Activated naive CD4-positive, alpha-beta T cell treated with anti-CD3 and anti-CD28 coated beads, Interleukin-2, amount 50 U/mL, for 24 hours (primary cell): ENCODE results near the gene IQGAP1.
"Not testable (repeated sequence)": the region's sequence is repeated elsewhere in the genome, so short reads cannot be mapped to it uniquely, and the experiment has no call there.

ENCODE experiments used
- H3K27ac Mint-ChIP-seq: one replicate; pipeline ENCODE4 v1.8.0; 2021; ENCODE audit warnings: mild to moderate bottlenecking, mixed read lengths
- H3K27me3 Mint-ChIP-seq: one replicate; pipeline ENCODE4 v1.8.0; 2021; ENCODE audit warnings: mixed read lengths
- H3K36me3 Mint-ChIP-seq: one replicate; pipeline ENCODE4 v1.8.0; 2021; ENCODE audit warnings: mixed read lengths
- H3K4me1 Mint-ChIP-seq: one replicate; pipeline ENCODE4 v1.8.0; 2021; ENCODE audit warnings: mixed read lengths
- H3K4me3 Mint-ChIP-seq: one replicate; pipeline ENCODE4 v1.8.0; 2021; ENCODE audit warnings: mild to moderate bottlenecking, mixed read lengths
- H3K9me3 Mint-ChIP-seq: one replicate; pipeline ENCODE4 v1.8.0; 2021; ENCODE audit warnings: mixed read lengths

The IQGAP1 gene

DNA sequence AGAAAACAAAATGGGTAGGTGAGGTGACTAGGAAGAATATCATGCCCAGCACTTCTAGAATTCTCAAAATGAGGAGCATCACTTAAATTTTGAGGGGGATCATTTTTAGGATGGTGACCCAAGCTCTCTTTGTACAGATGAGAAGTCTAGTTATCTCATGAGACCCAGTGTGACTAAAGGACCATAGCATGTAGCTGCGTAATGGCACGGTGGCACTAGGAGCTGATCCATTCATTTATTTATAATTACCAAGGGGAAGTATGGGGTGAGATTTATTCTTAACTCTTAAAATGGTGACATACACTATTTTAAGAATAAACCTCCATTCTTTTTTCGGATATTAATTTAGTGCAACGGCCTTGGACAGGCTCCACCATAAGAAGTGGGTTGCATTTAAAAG, 8.3 kb downstream of the IQGAP1 start:
- Mint-ChIP-seq H3K27ac (peak overlapping the region; percentile 78), H3K4me1 (peaks cover 78% of the 10 kb centered on the region), H3K9me3 (no peaks in the 10 kb centered on the region), H3K36me3 (peaks cover 11% of the 10 kb centered on the region), H3K4me3 (no peak overlapping the region), H3K27me3 (no peaks in the 10 kb centered on the region)

- Mint-ChIP-seq H3K27ac (peak overlapping the region; percentile 96), H3K4me3 (peak overlapping the region; percentile 82), H3K4me1 (peaks cover 80% of the 10 kb centered on the region), H3K9me3 (no peaks in the 10 kb centered on the region), H3K27me3 (no peaks in the 10 kb centered on the region), H3K36me3 (peaks cover 7% of the 10 kb centered on the region)
These were observed 12.1 kb downstream of the IQGAP1 start for GRCh38 chr15:90400005-90400758.

DNA sequence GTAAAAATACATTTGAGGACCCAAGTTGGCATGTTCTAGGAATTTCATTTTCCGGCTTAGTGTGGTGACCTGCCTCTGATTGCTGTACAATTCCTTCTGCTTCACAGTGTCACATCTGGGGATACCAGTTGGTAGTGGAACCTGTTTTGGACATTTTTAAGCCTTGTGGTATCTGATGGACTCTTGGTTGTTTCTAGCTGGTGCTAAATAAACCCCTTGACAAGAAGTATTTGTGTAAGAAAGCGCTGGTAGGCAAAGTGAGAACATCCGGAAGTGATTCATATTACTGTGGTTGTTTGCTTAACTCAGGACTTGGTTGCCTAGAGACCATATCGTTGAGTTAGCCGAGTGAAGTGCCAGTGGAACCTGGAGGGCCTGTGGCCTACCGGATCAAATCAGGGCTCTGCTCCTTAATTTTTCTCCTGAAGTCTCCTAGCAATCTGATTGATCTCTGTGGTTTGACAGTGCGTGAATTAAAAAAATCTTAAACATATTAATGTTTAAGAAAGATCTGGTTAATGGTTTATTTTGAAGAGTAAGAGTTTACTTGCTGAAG, 12.8 kb downstream of the IQGAP1 start:
- peak overlapping the region; percentile 96 for H3K27ac Mint-ChIP-seq
- H3K4me3 Mint-ChIP-seq: peak overlapping the region; percentile 82
- H3K9me3 Mint-ChIP-seq: no peaks in the 10 kb centered on the region
- no peaks in the 10 kb centered on the region for H3K27me3 Mint-ChIP-seq
- H3K36me3 Mint-ChIP-seq: peaks cover 7% of the 10 kb centered on the region
- peaks cover 76% of the 10 kb centered on the region for H3K4me1 Mint-ChIP-seq

DNA sequence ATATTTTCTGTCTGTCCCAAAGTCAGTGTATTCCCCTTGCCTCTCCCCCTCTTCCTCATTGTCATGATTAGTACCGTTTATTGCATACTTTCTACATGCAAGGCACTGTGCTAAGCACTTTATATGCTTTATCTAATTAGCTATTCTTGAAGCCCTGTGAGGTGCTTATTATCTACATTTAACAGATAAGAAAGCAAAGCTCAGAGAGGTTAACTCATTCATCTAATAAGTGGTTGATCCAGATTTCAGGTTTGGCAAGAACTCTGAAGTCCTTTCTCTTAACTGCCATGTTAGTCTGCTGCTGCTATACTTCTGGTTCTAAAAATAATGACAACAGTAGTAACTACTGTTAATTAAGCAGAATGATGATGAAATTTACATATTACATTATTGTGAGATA, 13.5 kb downstream of the IQGAP1 start:
- H3K27ac Mint-ChIP-seq: peak overlapping the region; percentile 96
- peaks cover 7% of the 10 kb centered on the region for H3K36me3 Mint-ChIP-seq
- H3K4me3 Mint-ChIP-seq: peak overlapping the region; percentile 82
- H3K27me3 Mint-ChIP-seq: no peaks in the 10 kb centered on the region
- no peaks in the 10 kb centered on the region for H3K9me3 Mint-ChIP-seq
- H3K4me1 Mint-ChIP-seq: peaks cover 73% of the 10 kb centered on the region

- H3K36me3 Mint-ChIP-seq: peaks cover 9% of the 10 kb centered on the region
- H3K9me3 Mint-ChIP-seq: no peaks in the 10 kb centered on the region
- H3K4me1 Mint-ChIP-seq: peaks cover 73% of the 10 kb centered on the region
- H3K27ac Mint-ChIP-seq: peak overlapping the region; percentile 96
- peak overlapping the region; percentile 45 for H3K4me3 Mint-ChIP-seq
- no peaks in the 10 kb centered on the region for H3K27me3 Mint-ChIP-seq
These were observed 14.2 kb downstream of the IQGAP1 start for GRCh38 chr15:90402223-90402622.

- Mint-ChIP-seq H3K4me3 (peak overlapping the region; percentile 45), H3K27ac (peak overlapping the region; percentile 96), H3K27me3 (no peaks in the 10 kb centered on the region), H3K4me1 (peaks cover 77% of the 10 kb centered on the region), H3K36me3 (peaks cover 9% of the 10 kb centered on the region), H3K9me3 (no peaks in the 10 kb centered on the region)
These were observed 14.7 kb downstream of the IQGAP1 start for GRCh38 chr15:90402767-90403166.

DNA sequence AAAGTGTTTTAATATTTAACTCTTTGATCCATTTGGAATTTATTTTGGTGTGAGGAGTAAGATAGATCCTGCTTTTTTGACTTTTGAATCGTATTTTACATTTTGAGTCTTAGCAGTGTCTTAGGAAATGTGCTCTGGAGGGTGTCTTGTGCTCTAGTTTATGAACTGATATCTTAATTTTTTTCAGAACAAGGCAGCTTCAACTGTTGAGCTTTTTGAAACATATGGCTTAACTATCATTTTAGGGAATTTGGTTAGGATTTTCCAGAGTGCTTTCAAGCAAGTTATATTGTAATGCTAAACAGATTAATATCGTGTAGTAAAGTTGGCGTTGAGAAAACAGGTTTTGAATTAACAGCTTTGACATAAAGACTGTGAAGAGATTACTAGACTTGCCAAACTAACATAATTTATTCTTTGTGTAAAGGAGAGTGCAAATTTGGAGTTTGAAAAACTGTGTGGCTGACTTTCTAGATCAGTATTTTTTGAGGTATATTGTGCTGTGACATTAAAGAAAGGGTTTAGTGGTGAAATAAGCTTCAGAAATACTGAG, 17.1 kb downstream of the IQGAP1 start:
- Mint-ChIP-seq H3K36me3 (peaks cover 14% of the 10 kb centered on the region), H3K27me3 (no peaks in the 10 kb centered on the region), H3K9me3 (no peaks in the 10 kb centered on the region), H3K4me1 (peaks cover 83% of the 10 kb centered on the region), H3K4me3 (no peak overlapping the region), H3K27ac (no peak overlapping the region)

- Mint-ChIP-seq H3K4me3 (no peak overlapping the region), H3K36me3 (peaks cover 14% of the 10 kb centered on the region), H3K9me3 (no peaks in the 10 kb centered on the region), H3K27ac (no peak overlapping the region), H3K27me3 (no peaks in the 10 kb centered on the region), H3K4me1 (peaks cover 78% of the 10 kb centered on the region)
These were observed 19.3 kb downstream of the IQGAP1 start for GRCh38 chr15:90407336-90407735.

GRCh38 chr15:90407871-90408317, 19.9 kb downstream of the IQGAP1 start:
- H3K4me3 Mint-ChIP-seq: peak overlapping the region; percentile 2
- no peaks in the 10 kb centered on the region for H3K27me3 Mint-ChIP-seq
- peak overlapping the region; percentile 61 for H3K27ac Mint-ChIP-seq
- peaks cover 14% of the 10 kb centered on the region for H3K36me3 Mint-ChIP-seq
- H3K4me1 Mint-ChIP-seq: peaks cover 78% of the 10 kb centered on the region
- no peaks in the 10 kb centered on the region for H3K9me3 Mint-ChIP-seq

DNA sequence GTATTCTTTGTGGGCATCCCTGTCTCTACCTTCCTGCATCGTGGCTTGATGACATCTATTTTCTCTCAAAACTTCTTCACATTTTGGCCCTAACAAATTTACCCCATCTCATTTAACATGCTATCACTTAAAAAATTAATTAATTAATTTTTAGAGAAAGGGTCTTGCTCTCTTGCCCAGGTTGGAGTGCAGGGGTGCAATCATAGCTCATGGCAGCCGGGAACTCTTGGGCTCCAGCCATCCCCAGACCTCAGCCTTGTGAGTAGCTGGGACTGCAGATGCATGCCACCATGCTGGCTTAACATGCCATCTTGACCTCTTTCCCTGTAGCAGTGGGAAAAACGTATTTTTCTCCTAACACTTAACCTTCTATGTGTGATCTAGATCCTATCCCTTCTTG, 20.6 kb downstream of the IQGAP1 start:
- peaks cover 14% of the 10 kb centered on the region for H3K36me3 Mint-ChIP-seq
- H3K27me3 Mint-ChIP-seq: no peaks in the 10 kb centered on the region
- no peaks in the 10 kb centered on the region for H3K9me3 Mint-ChIP-seq
- no peak overlapping the region for H3K4me3 Mint-ChIP-seq
- H3K27ac Mint-ChIP-seq: no peak overlapping the region
- peaks cover 80% of the 10 kb centered on the region for H3K4me1 Mint-ChIP-seq

- not testable (repeated sequence) for H3K9me3 Mint-ChIP-seq, H3K27ac Mint-ChIP-seq, H3K27me3 Mint-ChIP-seq, H3K4me3 Mint-ChIP-seq
- Mint-ChIP-seq H3K4me1 (peaks cover 82% of the 10 kb centered on the region), H3K36me3 (peaks cover 11% of the 10 kb centered on the region)
These were observed 21.5 kb downstream of the IQGAP1 start for GRCh38 chr15:90409587-90409986.

DNA sequence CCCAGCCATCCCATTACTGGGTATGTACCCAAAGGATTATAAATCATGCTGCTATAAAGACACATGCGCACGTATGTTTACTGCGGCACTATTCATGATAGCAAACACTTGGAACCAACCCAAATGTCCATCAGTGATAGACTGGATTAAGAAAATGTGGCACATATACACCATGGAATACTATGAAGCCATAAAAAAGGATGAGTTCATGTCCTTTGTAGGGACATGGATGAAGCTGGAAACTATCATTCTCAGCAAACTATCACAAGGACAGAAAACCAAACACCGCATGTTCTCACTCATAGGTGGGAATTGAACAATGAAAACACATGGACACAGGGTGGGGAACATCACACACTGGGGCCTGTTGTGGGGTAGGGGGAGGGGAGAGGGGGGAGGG, 22.3 kb downstream of the IQGAP1 start:
- not testable (repeated sequence) for H3K4me3 Mint-ChIP-seq, H3K27ac Mint-ChIP-seq, H3K9me3 Mint-ChIP-seq, H3K27me3 Mint-ChIP-seq, H3K36me3 Mint-ChIP-seq
- peaks cover 82% of the 10 kb centered on the region for H3K4me1 Mint-ChIP-seq

DNA sequence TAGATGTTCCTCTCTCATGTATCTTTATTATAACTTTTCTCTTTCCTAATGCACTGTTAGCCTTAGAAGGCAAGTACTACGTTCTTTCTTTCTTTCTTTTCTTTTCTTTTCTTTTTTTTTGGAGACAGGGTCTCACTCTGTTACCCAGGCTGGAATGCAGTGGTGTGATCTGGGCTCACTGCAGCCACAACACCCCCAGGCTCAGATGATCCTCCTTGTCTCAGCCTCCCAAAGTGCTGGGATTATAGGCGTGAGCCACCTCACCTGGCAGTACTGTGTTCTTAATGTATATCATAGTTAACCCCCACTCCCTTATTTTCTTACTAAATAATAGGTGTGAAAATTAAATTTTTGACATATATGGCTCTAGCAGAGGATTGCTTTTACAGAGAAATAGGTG, 23.1 kb downstream of the IQGAP1 start:
- H3K27me3 Mint-ChIP-seq: no peaks in the 10 kb centered on the region
- no peak overlapping the region for H3K27ac Mint-ChIP-seq
- no peaks in the 10 kb centered on the region for H3K9me3 Mint-ChIP-seq
- H3K4me1 Mint-ChIP-seq: peaks cover 87% of the 10 kb centered on the region
- no peak overlapping the region for H3K4me3 Mint-ChIP-seq
- peaks cover 11% of the 10 kb centered on the region for H3K36me3 Mint-ChIP-seq

GRCh38 chr15:90412356-90413194, 24.5 kb downstream of the IQGAP1 start:
- H3K27ac Mint-ChIP-seq: peak overlapping the region; percentile 48
- peaks cover 15% of the 10 kb centered on the region for H3K36me3 Mint-ChIP-seq

DNA sequence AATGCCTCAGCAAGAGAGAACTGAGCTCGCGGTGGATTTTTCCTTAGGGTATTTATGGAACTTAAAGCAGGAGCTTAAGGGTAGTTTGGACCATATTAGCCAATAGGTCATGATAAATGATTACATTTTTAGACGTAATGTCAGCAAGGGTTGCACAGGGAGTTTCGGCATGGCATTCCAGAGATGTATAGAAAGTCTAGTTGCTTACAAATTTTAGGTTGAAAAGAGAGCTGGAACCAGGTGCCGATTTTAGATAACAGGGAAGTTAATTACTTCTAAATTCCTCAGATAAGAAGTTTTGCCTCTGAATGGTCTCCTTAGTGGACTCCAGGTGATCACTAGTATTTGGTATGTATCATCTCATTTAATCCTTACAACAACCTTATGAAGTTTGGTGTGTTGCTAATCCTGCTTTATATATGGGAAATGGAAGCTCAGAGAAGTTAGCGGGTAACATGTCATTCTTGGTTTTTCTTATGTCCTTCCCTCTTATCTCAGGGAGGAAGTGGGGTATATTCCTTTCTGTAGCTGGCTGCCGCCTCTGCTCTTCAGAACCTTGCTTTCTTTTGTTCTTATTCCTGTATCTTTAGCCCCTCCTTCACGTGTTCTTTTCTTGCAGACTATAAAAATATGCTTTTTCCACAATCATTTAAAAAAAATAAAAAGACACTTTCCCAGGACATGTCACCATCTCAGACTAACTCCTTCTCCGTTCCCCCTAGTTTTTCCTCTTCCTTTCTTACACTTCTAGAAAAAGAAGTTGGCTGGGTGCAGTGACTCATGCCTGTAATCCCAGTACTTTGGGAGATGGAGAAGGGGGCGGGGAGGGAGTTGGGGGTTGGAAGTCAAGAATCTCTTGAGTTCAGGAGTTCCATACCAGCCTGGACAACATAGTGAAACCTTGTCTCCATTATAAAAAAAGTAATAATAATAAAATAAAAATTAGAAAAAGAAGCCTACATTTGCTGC, 25.7 kb downstream of the IQGAP1 start:
- Mint-ChIP-seq H3K36me3 (peaks cover 15% of the 10 kb centered on the region), H3K27ac (peak overlapping the region; percentile 81), H3K4me3 (peak overlapping the region; percentile 43), H3K27me3 (no peaks in the 10 kb centered on the region), H3K9me3 (no peaks in the 10 kb centered on the region), H3K4me1 (peaks cover 84% of the 10 kb centered on the region)

More at GRCh38 chr15:90412356-90413194, 24.5 kb downstream of the IQGAP1 start:
- Mint-ChIP-seq H3K4me1 (peaks cover 83% of the 10 kb centered on the region), H3K27me3 (no peaks in the 10 kb centered on the region), H3K9me3 (no peaks in the 10 kb centered on the region), H3K4me3 (peak overlapping the region; percentile 43)
